IPS DF 6.9 (cell line): Measurements from ENCODE around the gene CACNB2.

ENCODE experiments used
- DNase-seq: peaks from one replicate; pipeline ENCODE4 v3.0.0-alpha.2; 2013; ENCODE audit warnings: low read depth, low spot score
- H3K27ac ChIP-seq: one replicate; pipeline ENCODE4 v1.5.1; 2013; ENCODE audit warnings: low read length, control low read depth
- H3K27me3 ChIP-seq: 2 replicates; pipeline ENCODE4 v1.6.1; 2013; ENCODE audit warnings: mild to moderate bottlenecking, low read length; ENCODE audit not compliant: control insufficient read depth, insufficient read depth
- H3K36me3 ChIP-seq: 2 replicates; pipeline ENCODE4 v1.6.1; 2013; ENCODE audit warnings: low read length; ENCODE audit not compliant: control insufficient read depth, insufficient read depth
- H3K4me1 ChIP-seq: 2 replicates; pipeline ENCODE4 v1.6.1; 2013; ENCODE audit warnings: low read length; ENCODE audit not compliant: control insufficient read depth, insufficient read depth
- H3K4me3 ChIP-seq: 2 replicates; pipeline ENCODE4 v1.5.1; 2013; ENCODE audit warnings: mild to moderate bottlenecking, low read length
- H3K9me3 ChIP-seq: 2 replicates; pipeline ENCODE4 v1.6.1; 2013; ENCODE audit warnings: low read length, inconsistent platforms; ENCODE audit not compliant: control insufficient read depth, insufficient read depth
- WGBS: extraction: QIAGEN DNeasy Blood & Tissue Kit; methylation state at CpG from one replicate; pipeline ENCODE4 v1.1.7; 2013; ENCODE audit warnings: mixed read lengths, missing lambda C conversion rate; ENCODE audit not compliant: insufficient read length, insufficient coverage; 5-methylcytosine and 5-hydroxymethylcytosine counted together

Gene CACNB2

GRCh38 chr10:18308600-18308999, 168.4 kb downstream of the CACNB2 start:
- no CpG with 5 or more reads among the region's 3 CpGs for WGBS
- Histone ChIP-seq H3K27me3 (no peaks in the 10 kb centered on the region), H3K36me3 (no peaks in the 10 kb centered on the region), H3K4me3 (no peak overlapping the region), H3K9me3 (no peaks in the 10 kb centered on the region), H3K4me1 (no peaks in the 10 kb centered on the region), H3K27ac (no peak overlapping the region)
- no peak for DNase-seq

- no CpG with 5 or more reads among the region's 2 CpGs for WGBS
- no peaks in the 10 kb centered on the region for H3K27me3 ChIP-seq
- H3K27ac ChIP-seq, result no peak overlapping the region
- no peaks in the 10 kb centered on the region for H3K36me3 ChIP-seq
- H3K4me3 ChIP-seq, result no peak overlapping the region
- no peaks in the 10 kb centered on the region for H3K9me3 ChIP-seq
- DNase-seq, result no peak
- H3K4me1 ChIP-seq, result no peaks in the 10 kb centered on the region
Measured at GRCh38 chr10:18310761-18311160, 170.5 kb downstream of the CACNB2 start.

GRCh38 chr10:18312374-18313139, 172.3 kb downstream of the CACNB2 start:
- H3K27me3 ChIP-seq, result no peaks in the 10 kb centered on the region
- no peaks in the 10 kb centered on the region for H3K9me3 ChIP-seq
- peak; percentile 9 for DNase-seq
- H3K27ac ChIP-seq, result no peak overlapping the region
- no peak overlapping the region for H3K4me3 ChIP-seq
- no peaks in the 10 kb centered on the region for H3K4me1 ChIP-seq
- H3K36me3 ChIP-seq, result no peaks in the 10 kb centered on the region
- WGBS, result no CpG with 5 or more reads among the region's 7 CpGs

DNA sequence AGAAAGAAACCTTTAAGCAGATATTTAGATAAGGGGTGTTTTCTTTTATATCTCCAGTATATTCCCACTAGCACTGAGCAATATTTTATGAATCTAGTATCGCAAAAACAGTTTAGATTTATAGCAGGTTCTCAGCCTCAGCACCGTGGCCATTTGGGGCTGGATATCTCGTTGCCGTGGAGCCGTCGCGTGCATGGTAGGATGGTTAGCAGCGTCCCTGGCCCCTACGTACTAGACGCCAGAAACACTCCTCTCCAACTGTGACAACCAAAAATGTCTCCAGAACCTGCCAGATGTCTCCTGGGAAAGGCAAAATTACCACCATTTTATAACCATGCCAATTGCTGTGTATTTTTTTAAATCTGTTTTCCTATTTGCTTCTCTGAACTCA, 172.9 kb downstream of the CACNB2 start:
- no peak overlapping the region for H3K27ac ChIP-seq
- H3K4me3 ChIP-seq, result no peak overlapping the region
- H3K4me1 ChIP-seq, result no peaks in the 10 kb centered on the region
- no peaks in the 10 kb centered on the region for H3K36me3 ChIP-seq
- DNase-seq, result no peak
- H3K27me3 ChIP-seq, result no peaks in the 10 kb centered on the region
- WGBS, result no CpG with 5 or more reads among the region's 10 CpGs
- H3K9me3 ChIP-seq, result no peaks in the 10 kb centered on the region

GRCh38 chr10:18313626-18314025, 173.4 kb downstream of the CACNB2 start:
- WGBS, result no CpG with 5 or more reads among the region's 6 CpGs
- no peaks in the 10 kb centered on the region for H3K4me1 ChIP-seq
- H3K27me3 ChIP-seq, result no peaks in the 10 kb centered on the region
- DNase-seq, result no peak
- H3K36me3 ChIP-seq, result no peaks in the 10 kb centered on the region
- no peak overlapping the region for H3K27ac ChIP-seq
- H3K9me3 ChIP-seq, result no peaks in the 10 kb centered on the region
- H3K4me3 ChIP-seq, result no peak overlapping the region

DNA sequence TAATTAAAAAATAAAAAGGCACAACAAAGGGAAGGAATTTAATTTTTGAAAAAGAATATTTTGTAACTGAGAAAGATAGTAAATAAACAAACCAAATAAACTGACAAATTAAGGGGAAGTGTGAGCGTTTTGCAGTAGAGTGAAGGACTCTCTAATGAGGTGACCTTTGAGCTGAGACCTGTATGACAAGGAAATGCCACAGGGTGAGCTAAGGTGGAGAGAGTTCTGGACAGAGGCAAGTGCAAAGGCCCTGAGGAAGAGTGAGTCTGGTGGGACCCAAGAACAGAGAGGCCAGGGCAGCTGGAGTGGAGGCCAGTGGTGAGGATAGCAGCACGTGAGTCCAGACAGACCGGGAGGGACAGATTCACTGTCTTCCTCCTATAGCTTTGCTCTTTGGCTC, 179.4 kb downstream of the CACNB2 start:
- WGBS, result no CpG with 5 or more reads among the region's 3 CpGs
- DNase-seq, result no peak
- H3K27me3 ChIP-seq, result no peaks in the 10 kb centered on the region

DNA sequence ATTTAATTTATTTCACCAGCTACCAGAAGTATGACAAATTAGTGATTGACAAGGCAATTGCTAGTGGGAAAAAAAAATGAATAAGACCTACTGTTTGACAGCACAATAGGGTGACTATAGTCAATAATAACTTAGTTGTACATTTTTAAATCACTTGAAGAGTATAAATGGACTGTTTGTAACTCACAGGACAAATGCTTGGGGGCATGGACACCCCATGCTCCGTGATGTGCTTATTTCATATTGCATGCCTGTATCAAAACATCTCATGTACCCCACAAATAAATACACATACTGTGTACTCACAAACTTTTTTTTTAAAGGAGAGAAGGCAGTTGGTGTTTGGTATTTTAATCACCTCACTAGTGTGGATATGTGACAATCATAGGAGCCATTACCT, 181.1 kb downstream of the CACNB2 start:
- no peaks in the 10 kb centered on the region for H3K27me3 ChIP-seq
- no peak overlapping the region for H3K4me3 ChIP-seq
- no peak overlapping the region for H3K27ac ChIP-seq
- no peaks in the 10 kb centered on the region for H3K36me3 ChIP-seq
- H3K9me3 ChIP-seq, result no peaks in the 10 kb centered on the region
- no peak for DNase-seq
- no peaks in the 10 kb centered on the region for H3K4me1 ChIP-seq
- WGBS, result no CpG with 5 or more reads among the region's 1 CpG

More for the DNA sequence above, 179.4 kb downstream of the CACNB2 start:
- Histone ChIP-seq H3K4me3 (no peak overlapping the region), H3K4me1 (no peaks in the 10 kb centered on the region), H3K9me3 (no peaks in the 10 kb centered on the region), H3K27ac (no peak overlapping the region), H3K36me3 (no peaks in the 10 kb centered on the region)

DNA sequence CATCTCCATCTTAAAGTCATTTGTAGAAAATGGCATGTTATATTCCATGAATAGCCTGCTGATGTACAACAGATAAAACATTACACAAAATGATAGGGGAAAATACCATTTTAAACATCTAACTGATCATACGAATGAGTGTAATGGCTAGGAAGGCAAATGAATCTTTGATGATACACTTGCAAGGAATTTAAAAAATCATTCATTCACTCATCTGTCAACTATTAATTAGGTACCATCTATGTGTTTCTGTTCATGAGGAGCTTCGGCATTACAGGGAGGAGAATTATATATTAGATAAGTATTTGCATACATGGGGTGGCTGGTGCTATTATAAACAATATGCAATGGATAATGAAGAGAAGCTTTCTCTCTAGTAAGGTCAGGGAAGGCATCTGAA, 183.7 kb downstream of the CACNB2 start:
- Histone ChIP-seq H3K27me3 (no peaks in the 10 kb centered on the region), H3K4me3 (no peak overlapping the region), H3K27ac (no peak overlapping the region), H3K36me3 (no peaks in the 10 kb centered on the region), H3K9me3 (no peaks in the 10 kb centered on the region), H3K4me1 (no peaks in the 10 kb centered on the region)
- no CpG with 5 or more reads among the region's 2 CpGs for WGBS
- DNase-seq, result no peak

GRCh38 chr10:18325410-18325809, 185.2 kb downstream of the CACNB2 start:
- Histone ChIP-seq H3K27me3 (no peaks in the 10 kb centered on the region), H3K36me3 (no peaks in the 10 kb centered on the region), H3K27ac (no peak overlapping the region), H3K4me1 (no peaks in the 10 kb centered on the region), H3K9me3 (no peaks in the 10 kb centered on the region), H3K4me3 (no peak overlapping the region)
- no peak for DNase-seq

DNA sequence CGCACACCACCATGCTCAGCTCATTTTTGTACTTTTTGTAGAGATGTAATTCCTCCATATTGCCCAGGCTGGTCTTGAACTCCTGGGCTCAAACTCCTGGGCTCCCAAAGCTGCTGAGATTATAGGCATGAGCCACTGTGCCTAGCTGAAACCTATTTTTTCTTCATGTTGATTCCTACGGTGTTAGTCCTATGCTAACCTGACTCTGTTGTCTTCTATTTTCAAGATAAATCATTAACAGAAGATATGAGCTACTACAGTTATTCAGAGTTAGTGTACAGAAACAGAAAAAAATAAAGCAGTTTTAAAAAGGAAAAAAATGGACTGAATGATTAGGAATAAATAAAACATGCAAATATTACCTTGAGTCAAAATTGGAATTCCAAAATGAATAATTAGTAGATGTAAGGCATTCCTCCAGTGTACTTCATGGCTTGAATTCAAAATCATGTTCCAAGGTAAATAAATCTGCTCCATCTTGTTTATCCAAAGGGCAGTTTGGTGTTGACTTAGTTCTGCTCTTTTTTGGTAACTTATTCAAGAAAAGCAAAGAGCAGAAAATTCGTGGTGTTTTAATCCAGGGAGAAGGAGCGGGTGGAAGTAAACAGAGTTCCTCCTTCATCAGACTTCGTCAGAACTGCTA, 185.8 kb downstream of the CACNB2 start:
- no peaks in the 10 kb centered on the region for H3K9me3 ChIP-seq
- H3K27ac ChIP-seq, result no peak overlapping the region
- WGBS, result no CpG with 5 or more reads among the region's 5 CpGs
- H3K4me3 ChIP-seq, result no peak overlapping the region
- no peaks in the 10 kb centered on the region for H3K27me3 ChIP-seq
- DNase-seq, result no peak
- no peaks in the 10 kb centered on the region for H3K36me3 ChIP-seq
- no peaks in the 10 kb centered on the region for H3K4me1 ChIP-seq

DNA sequence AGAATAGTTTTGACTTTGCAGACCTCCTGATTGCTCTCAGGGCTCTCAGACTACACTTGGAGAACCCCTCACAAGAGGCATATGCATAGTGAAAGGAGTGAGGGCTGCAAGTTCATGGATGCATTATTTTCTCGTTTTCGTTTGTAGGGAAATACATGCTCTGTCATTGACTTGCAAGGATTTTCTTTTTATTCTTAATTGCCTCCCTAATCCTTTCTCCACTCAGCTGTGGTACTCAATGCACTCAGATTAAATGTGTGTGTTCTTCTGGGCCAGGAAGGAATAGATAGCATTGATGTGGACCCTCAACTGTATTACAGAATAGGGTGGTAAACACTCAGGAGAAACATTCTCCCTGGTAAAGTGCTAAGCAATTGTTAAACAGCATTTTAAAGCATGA, 188.7 kb downstream of the CACNB2 start:
- H3K4me1 ChIP-seq, result no peaks in the 10 kb centered on the region
- no peak overlapping the region for H3K4me3 ChIP-seq
- no CpG with 5 or more reads among the region's 2 CpGs for WGBS
- H3K27ac ChIP-seq, result no peak overlapping the region
- no peaks in the 10 kb centered on the region for H3K36me3 ChIP-seq
- H3K27me3 ChIP-seq, result no peaks in the 10 kb centered on the region
- H3K9me3 ChIP-seq, result no peaks in the 10 kb centered on the region
- no peak for DNase-seq
